ENCODE data around the gene LNPK.

DNA sequence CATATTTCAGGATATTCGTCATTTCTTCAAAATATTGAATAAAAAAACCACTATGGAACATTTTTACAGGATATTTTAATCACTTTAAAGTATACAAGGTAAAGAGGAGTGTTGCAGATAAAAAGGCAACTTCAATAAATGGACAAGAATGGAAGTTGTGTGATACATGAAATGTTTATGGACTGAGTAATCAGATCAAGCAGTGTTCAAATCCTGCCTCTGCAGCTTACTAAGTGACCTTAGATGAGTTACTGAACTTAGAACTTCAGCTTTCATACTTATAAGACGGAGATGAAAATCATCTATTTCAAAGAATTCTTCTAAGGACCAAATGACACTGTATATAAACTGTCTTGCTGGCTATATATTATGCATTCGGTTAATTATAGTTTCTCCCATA, 87.2 kb downstream of the LNPK start:
- TF ChIP-seq, protein P1, sequence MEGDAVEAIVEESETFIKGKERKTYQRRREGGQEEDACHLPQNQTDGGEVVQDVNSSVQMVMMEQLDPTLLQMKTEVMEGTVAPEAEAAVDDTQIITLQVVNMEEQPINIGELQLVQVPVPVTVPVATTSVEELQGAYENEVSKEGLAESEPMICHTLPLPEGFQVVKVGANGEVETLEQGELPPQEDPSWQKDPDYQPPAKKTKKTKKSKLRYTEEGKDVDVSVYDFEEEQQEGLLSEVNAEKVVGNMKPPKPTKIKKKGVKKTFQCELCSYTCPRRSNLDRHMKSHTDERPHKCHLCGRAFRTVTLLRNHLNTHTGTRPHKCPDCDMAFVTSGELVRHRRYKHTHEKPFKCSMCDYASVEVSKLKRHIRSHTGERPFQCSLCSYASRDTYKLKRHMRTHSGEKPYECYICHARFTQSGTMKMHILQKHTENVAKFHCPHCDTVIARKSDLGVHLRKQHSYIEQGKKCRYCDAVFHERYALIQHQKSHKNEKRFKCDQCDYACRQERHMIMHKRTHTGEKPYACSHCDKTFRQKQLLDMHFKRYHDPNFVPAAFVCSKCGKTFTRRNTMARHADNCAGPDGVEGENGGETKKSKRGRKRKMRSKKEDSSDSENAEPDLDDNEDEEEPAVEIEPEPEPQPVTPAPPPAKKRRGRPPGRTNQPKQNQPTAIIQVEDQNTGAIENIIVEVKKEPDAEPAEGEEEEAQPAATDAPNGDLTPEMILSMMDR (IDR thresholded peaks at IDR 0.05) = no peak
- no peak for TF ChIP-seq POLR2A (IDR thresholded peaks at IDR 0.05)
